Vagina (tissue), 2 donors: Measurements from ENCODE around the gene APPL2.

Experiments used
- CTCF ChIP-seq, 3 experiments: fragments of 450-650 bp in 2 of 3; fragments of 200-600 bp in 1 of 3; sonication (generic) in 1 of 3; IDR thresholded peaks; one replicate each; pipeline ENCODE4 v1.5.1; 2017 to 2019; ENCODE audit warnings: antibody characterized with exemption in 3 of 3, mild to moderate bottlenecking in 2 of 3, moderate library complexity in 2 of 3
- POLR2A ChIP-seq, 2 donors: fragments of 450-650 bp; IDR thresholded peaks; one replicate each; pipeline ENCODE4 v1.6.1; 2017; ENCODE audit warnings: antibody characterized with exemption in 2 of 2, mild to moderate bottlenecking in 2 of 2, moderate library complexity in 2 of 2
- POLR2AphosphoS5 ChIP-seq, 2 donors: sonication (generic); formaldehyde crosslinking; IDR thresholded peaks; one replicate each; pipeline ENCODE4 v1.9.0; 2017; ENCODE audit warnings: antibody characterized with exemption in 2 of 2, mild to moderate bottlenecking in 2 of 2, low read depth in 1 of 2; ENCODE audit not compliant: insufficient read depth in 1 of 2

GRCh38 chr12:105209091-105209490 is 26.9 kb downstream of the APPL2 start:
- TF ChIP-seq POLR2A (IDR thresholded peaks at IDR 0.05): no peak
- TF ChIP-seq POLR2AphosphoS5 (IDR thresholded peaks at IDR 0.05; ENCODE audit: insufficient read depth in 1 of 2, low read depth in 1 of 2): no peak
- no peak for TF ChIP-seq CTCF (IDR thresholded peaks at IDR 0.05)
